Right lobe of liver (tissue), 4 donors: Measurements from ENCODE around the gene STARD4.

Source experiments
- CTCF ChIP-seq, 4 donors: fragments of 200-600 bp in 3 of 4; fragments of 450-650 bp in 1 of 4; IDR thresholded peaks; one replicate each; pipeline versions ENCODE4 v1.5.1 to v1.8.0; 2016 to 2022; ENCODE audit warnings: antibody characterized with exemption in 4 of 4, mild to moderate bottlenecking in 2 of 4
- POLR2A ChIP-seq: fragments of 450-650 bp; IDR thresholded peaks from one replicate; pipeline ENCODE4 v1.6.1; 2017; ENCODE audit warnings: antibody characterized with exemption, mild to moderate bottlenecking
- donor health status: DM: no; HTN: no; CAD: no.
- donor health status: DM: no; HTN: no; CAD: no.
- donor health status: DM: no; HTN: yes; CAD: no.

GRCh38 chr5:111463311-111463710, 49.0 kb downstream of the STARD4 start:
- TF ChIP-seq POLR2A = no peak
- no peak for TF ChIP-seq CTCF (IDR thresholded peaks at IDR 0.05)
